Measurements from ENCODE around the gene CEACAM1.
"Not testable (repeated sequence)": the region's sequence is repeated elsewhere in the genome, so short reads cannot be mapped to it uniquely, and the experiment has no call there.

CEACAM1 gene

GRCh38 chr19:42528354-42529247, at the start of gene CEACAM1:
CEACAM1 (minus strand) TSS chr19:42528481; CDS start chr19:42528374, 107 bp downstream.
- DNase-seq (ENCODE audit: low read depth in 2 of 2), result peak; percentile 9 to 34

GRCh38 chr19:42577016-42577415, 48.7 kb upstream of the CEACAM1 start:
- no peak for DNase-seq (ENCODE audit: low read depth in 2 of 2)

GRCh38 chr19:42576241-42576640, 48.0 kb upstream of the CEACAM1 start:
- no peak for DNase-seq (ENCODE audit: low read depth in 2 of 2)

GRCh38 chr19:42573642-42574041, 45.4 kb upstream of the CEACAM1 start:
- no peak for DNase-seq (ENCODE audit: low read depth in 2 of 2)

GRCh38 chr19:42571116-42571515, 42.8 kb upstream of the CEACAM1 start:
- DNase-seq (ENCODE audit: low read depth in 2 of 2), result no peak

GRCh38 chr19:42569193-42569592, 40.9 kb upstream of the CEACAM1 start:
- DNase-seq (ENCODE audit: low read depth in 2 of 2), result no peak

GRCh38 chr19:42568006-42568405, 39.7 kb upstream of the CEACAM1 start:
- no peak for DNase-seq (ENCODE audit: low read depth in 2 of 2)

- DNase-seq (ENCODE audit: low read depth in 2 of 2), result no peak
Measured at GRCh38 chr19:42567567-42567966, 39.3 kb upstream of the CEACAM1 start.

- peak in 1 of 2 donors; percentile 3 for DNase-seq (ENCODE audit: low read depth in 2 of 2)
Measured at GRCh38 chr19:42563352-42564210, 35.3 kb upstream of the CEACAM1 start.

- no peak for DNase-seq (ENCODE audit: low read depth in 2 of 2)
Measured at GRCh38 chr19:42561512-42561911, 33.2 kb upstream of the CEACAM1 start.

GRCh38 chr19:42560731-42561130, 32.5 kb upstream of the CEACAM1 start:
- DNase-seq (ENCODE audit: low read depth in 2 of 2), result no peak

GRCh38 chr19:42558450-42559150, 30.3 kb upstream of the CEACAM1 start:
- no peak for DNase-seq (ENCODE audit: low read depth in 2 of 2)

GRCh38 chr19:42557386-42557871, 29.1 kb upstream of the CEACAM1 start:
- not testable (repeated sequence) for DNase-seq (ENCODE audit: low read depth in 2 of 2)

GRCh38 chr19:42555801-42556200, 27.5 kb upstream of the CEACAM1 start:
- no peak for DNase-seq (ENCODE audit: low read depth in 2 of 2)

- DNase-seq (ENCODE audit: low read depth in 2 of 2), result no peak
Measured at GRCh38 chr19:42555317-42555716, 27.0 kb upstream of the CEACAM1 start.

- no peak for DNase-seq (ENCODE audit: low read depth in 2 of 2)
Measured at GRCh38 chr19:42554046-42554575, 25.8 kb upstream of the CEACAM1 start.

GRCh38 chr19:42553292-42554045, 25.2 kb upstream of the CEACAM1 start:
- no peak for DNase-seq (ENCODE audit: low read depth in 2 of 2)

- no peak for DNase-seq (ENCODE audit: low read depth in 2 of 2)
Measured at GRCh38 chr19:42552086-42553065, 24.1 kb upstream of the CEACAM1 start.

- DNase-seq (ENCODE audit: low read depth in 2 of 2), result not testable (repeated sequence)
Measured at GRCh38 chr19:42550521-42550920, 22.2 kb upstream of the CEACAM1 start.
